ENCODE data around the gene TAGLN.
"Not testable (repeated sequence)": the region's sequence is repeated elsewhere in the genome, so short reads cannot be mapped to it uniquely, and the experiment has no call there.

The TAGLN gene

DNA sequence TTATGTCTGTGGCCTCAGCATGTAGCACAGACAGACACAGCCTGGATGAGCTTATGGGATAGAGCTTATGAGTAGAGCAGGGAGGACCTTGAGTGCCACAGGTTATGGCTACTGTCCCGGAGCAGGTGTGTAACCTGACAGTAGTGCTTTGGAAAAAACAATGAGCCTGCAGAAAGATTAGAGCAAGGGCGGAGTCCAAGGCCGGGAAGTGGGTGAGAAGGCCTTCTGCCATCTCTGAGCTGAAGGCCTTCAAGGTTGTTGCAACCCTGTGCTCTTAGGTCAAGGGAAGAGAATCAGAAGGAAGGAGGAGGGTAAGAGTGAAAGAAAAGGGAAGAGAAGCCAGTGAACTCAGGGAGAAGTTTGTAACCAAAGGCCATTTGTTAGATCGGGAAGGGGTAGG lies 3.9 kb upstream of the TAGLN start:
- DNase-seq: no peak

- DNase-seq: no peak
These were observed 3.4 kb upstream of the TAGLN start for GRCh38 chr11:117195761-117196160.

GRCh38 chr11:117197006-117197405 lies 2.2 kb upstream of the TAGLN start:
- DNase-seq: no peak

DNA sequence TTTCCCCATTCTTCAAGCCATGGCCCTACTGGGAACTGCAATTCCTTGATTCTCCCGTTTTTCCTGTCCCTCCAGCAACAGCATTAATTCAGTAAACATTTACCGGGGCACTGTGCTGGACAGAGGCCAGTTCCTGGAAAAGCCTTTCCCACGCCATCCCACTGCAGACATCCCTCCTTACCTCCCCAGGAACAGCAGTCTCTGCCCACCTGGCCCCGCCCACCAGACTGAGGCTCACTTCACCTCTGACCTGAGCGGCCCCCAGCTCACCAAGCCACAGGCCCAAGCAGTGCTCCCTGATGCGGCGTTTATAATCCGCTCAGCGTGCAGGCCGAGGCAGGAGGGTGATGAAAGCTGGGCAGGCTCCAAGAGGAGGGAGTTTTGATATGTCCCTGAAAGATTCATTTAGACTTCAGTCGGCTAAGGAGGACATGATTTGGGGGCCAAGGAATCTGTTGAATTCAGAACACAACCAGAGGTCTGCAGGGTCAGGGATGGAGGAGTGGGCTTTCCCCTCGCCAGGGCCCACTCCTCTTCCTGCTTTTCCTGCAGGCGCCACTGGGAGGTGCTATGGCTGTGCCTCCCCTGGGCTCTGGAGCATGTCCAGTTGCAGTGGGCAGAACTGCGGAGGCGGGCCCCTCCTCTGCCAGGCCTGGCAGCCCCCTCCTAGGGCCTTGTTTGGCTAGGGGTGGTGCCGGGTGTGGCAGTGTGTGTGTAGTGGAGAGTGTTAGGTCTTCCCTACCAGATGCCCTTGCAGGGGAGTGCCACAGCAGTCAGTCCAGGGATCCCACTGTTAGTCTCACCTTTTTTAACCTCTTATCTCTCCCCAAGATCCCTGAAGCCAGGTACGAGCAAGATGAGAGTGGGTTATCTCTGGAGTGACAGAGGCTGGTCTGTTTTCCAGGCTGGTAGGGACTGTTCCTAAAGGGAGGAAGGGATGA lies 1.4 kb upstream of the TAGLN start:
- no peak for DNase-seq

GRCh38 chr11:117198613-117199012 lies 557 bp upstream of the TAGLN start:
- no peak for DNase-seq

GRCh38 chr11:117199916-117200812 lies 994 bp downstream of the TAGLN start:
- no peak for DNase-seq

DNA sequence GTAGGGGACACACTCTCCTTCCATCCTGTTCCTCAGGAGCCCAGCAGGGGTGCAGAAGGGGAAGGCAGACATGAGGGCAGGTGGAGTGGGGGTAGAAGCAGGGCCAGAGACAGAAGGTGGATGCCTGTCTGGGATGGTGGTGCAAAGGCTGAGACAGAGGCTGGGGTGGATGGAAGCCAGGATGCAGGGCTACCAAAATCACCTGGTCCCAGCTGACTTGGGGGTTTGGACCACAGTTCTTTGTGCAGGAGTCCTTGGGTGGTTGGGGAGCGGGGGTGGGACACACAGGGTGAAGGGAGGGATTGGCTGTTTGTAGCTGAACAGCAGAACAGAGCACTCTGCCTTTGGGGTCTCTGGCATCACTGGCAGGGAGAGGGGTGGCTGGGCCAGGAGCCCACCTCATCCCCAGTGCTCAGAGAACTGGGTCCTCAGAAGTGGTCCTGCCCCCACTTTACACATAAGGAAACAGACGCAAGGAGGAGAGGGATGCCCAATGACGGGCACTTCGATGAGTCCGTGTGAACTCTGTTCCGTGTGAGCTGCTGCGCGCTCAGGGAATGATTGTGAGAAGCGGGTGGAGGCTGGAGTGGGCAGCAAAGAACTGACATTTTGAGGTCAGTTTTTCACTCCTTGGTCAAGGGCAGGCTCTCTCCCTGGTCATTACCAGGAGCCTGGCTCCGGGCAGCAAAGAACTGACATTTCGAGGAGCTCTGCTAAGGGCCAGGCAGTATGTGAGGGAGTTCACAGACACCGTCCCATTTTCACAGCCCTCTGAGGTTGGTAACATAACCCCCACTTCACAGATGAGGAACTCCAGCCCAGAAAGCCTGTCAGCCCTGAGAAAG lies 1.9 kb downstream of the TAGLN start:
- DNase-seq: no peak

- no peak for DNase-seq
These were observed 2.6 kb downstream of the TAGLN start for GRCh38 chr11:117201658-117202305.

GRCh38 chr11:117202386-117203068 lies 3.4 kb downstream of the TAGLN start:
- no peak for DNase-seq

- no peak for DNase-seq
These were observed 3.9 kb downstream of the TAGLN start for GRCh38 chr11:117203069-117203407.

- peak in 1 of 58 donors; percentile 19 for DNase-seq
These were observed 5.3 kb downstream of the TAGLN start for GRCh38 chr11:117204283-117205080.

GRCh38 chr11:117205211-117205818 lies 6.1 kb downstream of the TAGLN start:
- peak in 7 of 58 donors; percentile 6 to 40 (median 13) for DNase-seq

DNA sequence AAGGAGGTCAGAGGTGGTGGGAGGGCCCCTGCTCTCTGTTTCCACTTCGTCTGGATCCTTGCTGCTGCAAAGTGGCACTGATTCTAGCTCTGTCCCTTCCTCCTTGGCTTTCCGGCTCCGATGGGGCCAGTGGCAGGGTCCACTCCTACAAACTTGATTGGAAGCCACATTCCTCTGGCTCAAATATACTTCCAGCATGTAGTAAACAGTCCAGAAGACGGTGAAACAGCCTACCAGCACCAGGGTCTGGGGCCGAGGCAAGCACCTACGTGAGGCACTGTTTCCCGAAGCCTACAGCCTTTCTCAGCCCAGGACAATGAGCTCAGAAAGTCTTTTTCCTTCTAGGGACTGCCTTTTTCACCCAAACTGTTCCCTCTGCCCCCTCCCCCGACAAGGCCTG lies 6.9 kb downstream of the TAGLN start:
- not testable (repeated sequence) for DNase-seq

GRCh38 chr11:117206859-117207258 lies 7.7 kb downstream of the TAGLN start:
- DNase-seq: not testable (repeated sequence)

DNA sequence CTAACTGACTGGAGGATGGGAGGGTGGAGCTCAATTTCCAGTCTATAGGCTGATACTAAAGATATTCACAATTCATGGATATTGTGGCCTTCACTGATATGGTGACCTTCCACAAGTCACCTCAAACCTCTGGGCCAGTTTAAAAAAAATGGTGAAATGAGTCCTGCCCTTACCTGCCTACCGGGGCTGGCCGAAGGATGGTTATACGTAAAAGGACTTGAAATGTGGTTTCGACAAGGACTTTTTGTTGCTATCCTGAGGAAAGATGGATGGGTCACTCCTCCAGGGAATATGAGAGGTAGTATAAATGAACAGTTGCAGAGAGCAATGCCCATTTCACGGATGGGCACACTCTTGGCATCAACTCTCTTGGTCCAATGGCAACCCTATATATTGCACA lies 8.3 kb downstream of the TAGLN start:
- DNase-seq: not testable (repeated sequence)

GRCh38 chr11:117208710-117209109 lies 9.5 kb downstream of the TAGLN start:
- peak in 1 of 58 donors; percentile 17 for DNase-seq

GRCh38 chr11:117209351-117210125 lies 10.4 kb downstream of the TAGLN start:
- DNase-seq: not testable (repeated sequence)

DNA sequence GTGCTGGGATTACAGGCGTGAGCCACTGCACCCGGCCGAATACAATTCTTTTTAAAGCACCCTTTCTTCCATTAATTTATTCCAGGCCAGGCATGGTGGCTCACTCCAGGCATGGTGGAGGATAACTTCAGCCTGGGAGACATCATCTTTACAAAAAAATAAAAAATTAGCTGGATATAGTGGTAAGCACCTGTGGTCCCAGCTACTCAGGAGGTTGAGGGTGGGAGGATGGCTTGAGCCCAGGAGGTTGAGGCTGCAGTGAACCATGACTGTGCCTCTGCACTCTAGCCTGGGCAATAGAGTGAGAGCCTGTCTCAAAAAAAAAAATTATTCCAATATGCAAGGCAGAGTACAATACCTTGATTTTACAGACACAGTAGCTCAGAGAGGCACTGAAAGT lies 11.4 kb downstream of the TAGLN start:
- no peak for DNase-seq

All from anterior cingulate cortex (tissue), 58 donors.